Hepatocyte (in vitro differentiated cells): ENCODE measurements around the gene APOL2. TPM values are rescaled to one million over a fixed set of nuclear protein-coding genes. Genes with fewer than 3 reads are reported as not detected.
"Not testable (repeated sequence)": the region's sequence is repeated elsewhere in the genome, so short reads cannot be mapped to it uniquely, and the experiment has no call there.

Source experiments
- DNase-seq: peaks from one replicate; pipeline ENCODE4 v3.0.0-alpha.2; 2016; ENCODE audit warnings: low spot score
- H2AFZ ChIP-seq: fragments of 200-600 bp; sonication (generic); 2 replicates; pipeline ENCODE4 v1.6.0; 2016; ENCODE audit warnings: antibody characterized with exemption, mild to moderate bottlenecking
- H3K27ac ChIP-seq: fragments of 200-600 bp; sonication (generic); 2 replicates; pipeline ENCODE4 v1.5.1; 2016; ENCODE audit warnings: mild to moderate bottlenecking
- H3K27me3 ChIP-seq: fragments of 200-600 bp; sonication (generic); 2 replicates; pipeline ENCODE4 v1.6.1; 2016
- H3K36me3 ChIP-seq: fragments of 200-600 bp; sonication (generic); replicated peaks from 2 replicates; pipeline ENCODE4 v1.5.1; 2016; ENCODE audit warnings: low read depth; ENCODE audit not compliant: insufficient read depth
- H3K4me1 ChIP-seq: fragments of 200-600 bp; sonication (generic); 2 replicates; pipeline ENCODE4 v1.5.1; 2016; ENCODE audit warnings: mild to moderate bottlenecking, moderate library complexity; ENCODE audit not compliant: insufficient read depth
- H3K4me2 ChIP-seq: fragments of 200-600 bp; sonication (generic); 2 replicates; pipeline ENCODE4 v1.6.0; 2016
- H3K4me3 ChIP-seq: fragments of 200-600 bp; sonication (generic); 2 replicates; pipeline ENCODE4 v1.5.1; 2016; ENCODE audit warnings: mild to moderate bottlenecking
- H3K79me2 ChIP-seq: fragments of 200-600 bp; sonication (generic); 2 replicates; pipeline ENCODE4 v1.6.0; 2017; ENCODE audit warnings: mild to moderate bottlenecking
- H3K9me2 ChIP-seq: fragments of 200-600 bp; sonication (generic); replicated peaks from 2 replicates; pipeline ENCODE4 v1.6.0; 2017; ENCODE audit warnings: mild to moderate bottlenecking; ENCODE audit not compliant: insufficient read depth
- H3K9me3 ChIP-seq: fragments of 200-600 bp; sonication (generic); 2 replicates; pipeline ENCODE4 v1.5.1; 2016; ENCODE audit warnings: low read depth, mild to moderate bottlenecking
- H4K20me1 ChIP-seq: fragments of 200-600 bp; sonication (generic); 2 replicates; pipeline ENCODE4 v1.6.0; 2016; ENCODE audit warnings: mild to moderate bottlenecking; ENCODE audit not compliant: insufficient read depth, poor library complexity, severe bottlenecking
- EZH2 ChIP-seq: fragments of 200-600 bp; sonication (generic); IDR thresholded peaks from 2 replicates; pipeline ENCODE4 v1.6.1; 2016; ENCODE audit warnings: antibody characterized with exemption, mild to moderate bottlenecking, borderline replicate concordance
- EZH2phosphoT487 ChIP-seq: fragments of 200-600 bp; sonication (generic); IDR thresholded peaks from one replicate; pipeline ENCODE4 v1.6.1; 2018; ENCODE audit warnings: antibody characterized with exemption, mild to moderate bottlenecking, low read depth, moderate library complexity; ENCODE audit not compliant: unreplicated experiment, severe bottlenecking
- WGBS: methylation state at CpG from one replicate; pipeline ENCODE4 v1.1.6; 2016; ENCODE audit warnings: low lambda C conversion rate; ENCODE audit errors: missing lambda C conversion rate; 5-methylcytosine and 5-hydroxymethylcytosine counted together
- polyA plus RNA-seq: library from polyadenylated mRNA; unstranded; fragments of >200 nt; fragmentation: Nextera tagmentation; extraction: Ambion mirVana; gene quantifications from 2 replicates; pipeline ENCODE4 v1.2.1, GENCODE V29; 2016
- total RNA-seq: library from RNA; depleted of rRNA; stranded (reverse); fragments of >200 nt; gene quantifications from 2 replicates; pipeline ENCODE4 v1.2.3, GENCODE V29; 2014
- TF ChIP-seq, protein P1 (sequence below): fragments of 200-600 bp; sonication (generic); IDR thresholded peaks from 2 replicates; pipeline ENCODE4 v1.5.1; 2016; ENCODE audit warnings: antibody characterized with exemption, mild to moderate bottlenecking; ENCODE audit not compliant: poor library complexity

APOL2 gene
- total and polyA plus RNA-seq, 2 experiments from 2014 or later, result 19.5 to 34.8 TPM

DNA sequence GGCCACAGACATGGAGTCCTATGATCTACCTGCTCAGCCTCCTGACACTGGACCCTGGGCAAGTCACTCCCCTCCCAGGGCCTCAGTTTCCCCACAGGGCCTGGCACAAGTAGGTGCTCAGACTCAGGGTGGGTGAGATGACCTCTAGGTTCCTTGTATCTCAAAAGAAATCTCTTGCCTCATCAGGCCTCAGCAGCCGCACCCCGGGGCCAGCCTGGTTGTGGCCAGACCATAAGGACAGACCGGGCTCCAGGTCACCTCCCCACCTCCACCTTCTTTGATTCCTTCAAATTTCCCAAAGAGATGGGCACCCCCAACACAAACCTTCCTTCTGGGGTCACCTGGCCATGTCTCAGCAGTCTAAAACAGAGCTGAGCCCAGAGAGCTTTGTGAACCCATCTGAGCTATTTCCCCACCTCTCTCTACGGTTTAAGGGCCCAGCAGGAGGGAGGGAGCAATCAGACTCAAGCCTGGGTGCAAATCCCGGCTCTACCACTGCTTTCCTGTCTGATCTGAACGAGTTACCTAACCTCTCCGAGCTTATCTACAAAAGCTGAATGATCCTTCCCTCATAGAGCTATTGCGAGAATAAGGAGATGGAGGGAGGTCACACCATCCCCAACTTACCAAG, 35.2 kb downstream of the APOL2 start:
- H3K4me2 ChIP-seq, result no peak overlapping the region
- 64% methylated on average over 8 of the region's 8 CpGs for WGBS
- TF ChIP-seq, protein P1, sequence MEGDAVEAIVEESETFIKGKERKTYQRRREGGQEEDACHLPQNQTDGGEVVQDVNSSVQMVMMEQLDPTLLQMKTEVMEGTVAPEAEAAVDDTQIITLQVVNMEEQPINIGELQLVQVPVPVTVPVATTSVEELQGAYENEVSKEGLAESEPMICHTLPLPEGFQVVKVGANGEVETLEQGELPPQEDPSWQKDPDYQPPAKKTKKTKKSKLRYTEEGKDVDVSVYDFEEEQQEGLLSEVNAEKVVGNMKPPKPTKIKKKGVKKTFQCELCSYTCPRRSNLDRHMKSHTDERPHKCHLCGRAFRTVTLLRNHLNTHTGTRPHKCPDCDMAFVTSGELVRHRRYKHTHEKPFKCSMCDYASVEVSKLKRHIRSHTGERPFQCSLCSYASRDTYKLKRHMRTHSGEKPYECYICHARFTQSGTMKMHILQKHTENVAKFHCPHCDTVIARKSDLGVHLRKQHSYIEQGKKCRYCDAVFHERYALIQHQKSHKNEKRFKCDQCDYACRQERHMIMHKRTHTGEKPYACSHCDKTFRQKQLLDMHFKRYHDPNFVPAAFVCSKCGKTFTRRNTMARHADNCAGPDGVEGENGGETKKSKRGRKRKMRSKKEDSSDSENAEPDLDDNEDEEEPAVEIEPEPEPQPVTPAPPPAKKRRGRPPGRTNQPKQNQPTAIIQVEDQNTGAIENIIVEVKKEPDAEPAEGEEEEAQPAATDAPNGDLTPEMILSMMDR, result no peak
- TF ChIP-seq EZH2phosphoT487, result no peak
- TF ChIP-seq EZH2, result no peak
- no peaks in the 10 kb centered on the region for H3K9me3 ChIP-seq
- H2AFZ ChIP-seq, result no peak overlapping the region
- H3K27ac ChIP-seq, result no peak overlapping the region
- H3K27me3 ChIP-seq, result no peaks in the 10 kb centered on the region
- DNase-seq, result no peak
- H3K9me2 ChIP-seq, result no peaks in the 10 kb centered on the region
- H3K4me3 ChIP-seq, result no peak overlapping the region
- H3K4me1 ChIP-seq, result peaks cover 18% of the 10 kb centered on the region
- no peaks in the 10 kb centered on the region for H4K20me1 ChIP-seq
- H3K79me2 ChIP-seq, result no peaks in the 10 kb centered on the region
- H3K36me3 ChIP-seq, result no peaks in the 10 kb centered on the region

GRCh38 chr22:36203441-36203840, 35.9 kb downstream of the APOL2 start:
- not testable (repeated sequence) for H3K27ac ChIP-seq, H4K20me1 ChIP-seq, H3K9me2 ChIP-seq, H3K27me3 ChIP-seq, H3K36me3 ChIP-seq, H3K79me2 ChIP-seq, DNase-seq, H3K9me3 ChIP-seq, H2AFZ ChIP-seq, H3K4me2 ChIP-seq, H3K4me3 ChIP-seq
- WGBS, result 76% methylated on average over 7 of the region's 7 CpGs
- peaks cover 18% of the 10 kb centered on the region for H3K4me1 ChIP-seq

DNA sequence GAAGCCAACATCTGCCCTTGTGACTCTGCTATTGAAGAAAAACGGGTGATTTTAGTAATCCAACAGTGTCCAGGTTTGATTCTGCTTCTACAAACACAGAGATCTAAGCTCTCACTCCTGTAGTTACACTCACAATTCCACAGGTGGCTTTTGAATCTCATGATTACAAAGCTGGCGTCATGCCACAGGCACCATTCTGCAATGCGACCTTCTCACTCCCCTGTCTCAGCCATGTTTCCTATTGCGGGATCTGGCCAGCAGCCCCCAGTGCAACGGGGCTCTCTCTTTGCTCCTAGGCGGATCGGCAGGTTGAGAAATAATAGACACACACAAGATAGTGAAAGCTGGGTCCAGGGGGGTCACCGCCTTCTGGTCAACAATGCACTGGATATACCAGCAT, 36.4 kb downstream of the APOL2 start:
- H3K9me3 ChIP-seq, H3K9me2 ChIP-seq, H3K4me2 ChIP-seq, H3K4me3 ChIP-seq, H3K79me2 ChIP-seq, H3K36me3 ChIP-seq, H4K20me1 ChIP-seq, H3K27me3 ChIP-seq: not testable (repeated sequence)
- WGBS, result 59% methylated on average over 8 of the region's 8 CpGs
- Histone ChIP-seq H3K27ac (peak overlapping the region; percentile 52), H3K4me1 (peaks cover 23% of the 10 kb centered on the region), H2AFZ (peak overlapping the region; percentile 37)
- DNase-seq, result peak; percentile 41

DNA sequence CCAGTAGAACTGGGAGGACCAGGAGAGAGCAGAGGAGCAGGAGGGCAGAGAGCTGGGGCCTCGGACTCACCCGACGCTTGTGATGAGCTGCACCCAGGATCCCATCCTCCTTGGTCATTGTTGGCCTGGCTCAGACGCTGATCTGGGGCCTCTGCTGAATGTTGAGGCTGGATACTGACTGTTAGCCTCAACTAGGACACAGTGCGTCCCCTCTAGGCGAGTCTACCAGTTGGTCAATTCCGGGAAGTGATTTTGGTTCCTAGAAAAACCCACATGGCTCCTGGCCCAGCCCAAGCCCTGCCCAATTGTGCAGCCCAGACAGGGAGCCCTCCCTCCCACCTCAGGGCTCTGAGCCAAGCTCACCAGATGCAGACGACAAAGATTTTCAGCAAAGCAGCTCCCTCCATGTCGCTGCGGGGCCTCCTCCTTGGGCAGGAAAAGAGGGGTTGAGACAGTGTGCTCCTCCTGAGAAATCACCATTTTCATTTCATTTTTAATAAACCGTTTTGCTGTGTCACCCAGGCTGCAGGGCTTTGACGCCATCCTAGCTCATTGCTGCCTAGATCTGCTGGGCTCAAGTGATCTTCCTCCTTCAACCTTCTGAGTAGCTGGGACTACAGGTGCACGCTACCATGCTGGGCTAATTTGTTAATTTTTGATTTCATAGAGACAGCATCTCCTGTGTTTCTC, 37.6 kb downstream of the APOL2 start, which contains the start of gene APOL4:
Gene APOL4 (minus strand): TSS at position 180 of the 690 bp plus-strand sequence. CDS start 75 bp downstream, at position 105.
- Histone ChIP-seq H3K4me3 (no peak within 1 kb of the TSS), H4K20me1 (no peaks in the 10 kb centered on the region), H3K9me2 (no peaks in the 10 kb centered on the region), H3K9me3 (no peaks in the 10 kb centered on the region), H3K79me2 (no peaks in the 10 kb centered on the region), H3K4me1 (peaks cover 32% of the 10 kb centered on the region), H3K4me2 (peak within 1 kb of the TSS; percentile 49), H3K27ac (peak within 1 kb of the TSS; percentile 51), H2AFZ (peak within 1 kb of the TSS; percentile 37), H3K36me3 (no peaks in the 10 kb centered on the region), H3K27me3 (no peaks in the 10 kb centered on the region)
- no peak for TF ChIP-seq EZH2phosphoT487
- no peak for TF ChIP-seq EZH2
- TF ChIP-seq, protein P1, result no peak
- peak; percentile 56 for DNase-seq
- WGBS, result 75% methylated on average over 13 of the region's 13 CpGs

- H3K27me3 ChIP-seq, H3K9me3 ChIP-seq, H3K4me3 ChIP-seq, H3K79me2 ChIP-seq, H4K20me1 ChIP-seq, H3K9me2 ChIP-seq, H2AFZ ChIP-seq, DNase-seq, H3K36me3 ChIP-seq: not testable (repeated sequence)
- Histone ChIP-seq H3K4me1 (peaks cover 39% of the 10 kb centered on the region), H3K4me2 (peak overlapping the region; percentile 49), H3K27ac (peak overlapping the region; percentile 51)
- WGBS, result 100% methylated on average over 1 of the region's 5 CpGs
These were observed 38.3 kb downstream of the APOL2 start for GRCh38 chr22:36201025-36201424.
